NCI-H510A (cell line): ENCODE measurements around the gene TRPM2.
"Not testable (repeated sequence)": the region's sequence is repeated elsewhere in the genome, so short reads cannot be mapped to it uniquely, and the experiment has no call there.

Experiments
- DNase-seq: peaks from one replicate; lab custom pipeline; 2025; lab: John Stamatoyannopoulos, UW

TRPM2 gene

DNA sequence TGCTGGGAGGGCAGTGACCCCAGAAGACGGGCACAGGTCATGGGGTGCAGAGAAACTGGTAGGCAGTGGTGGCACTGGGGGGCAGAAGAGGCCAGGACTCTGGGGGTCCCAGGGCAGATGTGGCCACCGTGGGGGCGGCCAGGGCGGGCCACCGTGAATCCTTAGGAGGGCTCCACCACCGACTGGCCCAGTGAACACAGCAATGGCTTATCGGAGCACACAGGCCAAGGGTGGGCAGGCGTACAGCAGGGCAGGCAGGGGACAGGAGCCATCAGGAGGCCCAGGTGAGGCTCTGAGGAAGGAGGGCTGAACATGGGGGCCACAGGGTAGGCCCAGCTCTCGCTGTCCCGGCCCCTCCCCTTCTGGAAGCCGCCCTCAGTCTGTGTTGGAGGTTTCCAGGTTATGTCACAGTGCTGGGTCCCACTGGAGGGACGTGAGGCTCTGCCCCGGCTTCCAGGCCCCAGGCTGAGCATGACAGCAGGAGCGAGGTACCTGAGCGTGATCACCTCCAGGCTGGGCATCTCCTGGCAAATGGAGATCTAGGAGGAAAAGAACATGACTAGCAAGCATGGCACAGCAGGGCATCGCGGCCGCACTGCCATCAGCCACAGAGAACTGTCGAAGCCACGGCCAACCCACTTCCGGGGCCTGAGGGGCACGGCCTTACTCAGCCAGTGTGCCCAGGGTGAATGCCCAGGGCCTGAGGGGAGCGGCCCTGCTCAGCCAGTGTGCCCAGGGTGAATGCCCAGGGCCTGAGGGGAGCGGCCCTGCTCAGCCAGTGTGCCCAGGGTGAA, 18.0 kb upstream of the TRPM2 start:
- no peak for DNase-seq

DNA sequence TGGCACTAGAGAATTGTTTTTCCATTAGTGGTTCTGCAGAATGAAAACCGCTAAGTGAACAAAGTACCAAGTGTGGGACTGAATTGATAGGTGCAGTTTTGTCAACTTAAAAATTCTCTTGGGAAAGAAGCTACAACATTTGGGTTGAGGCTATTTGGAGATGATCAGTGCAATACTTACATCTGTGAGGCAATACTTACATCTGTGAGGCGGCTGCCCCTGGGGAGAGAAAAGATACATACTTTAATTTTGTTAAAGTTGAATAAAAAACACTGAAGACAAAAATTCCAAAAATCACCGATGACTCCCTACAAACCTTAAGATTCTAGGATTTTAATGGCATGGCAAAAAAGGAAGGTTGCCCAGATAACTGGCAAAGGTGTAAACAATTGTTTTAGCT, 16.0 kb upstream of the TRPM2 start:
- DNase-seq, result no peak

DNA sequence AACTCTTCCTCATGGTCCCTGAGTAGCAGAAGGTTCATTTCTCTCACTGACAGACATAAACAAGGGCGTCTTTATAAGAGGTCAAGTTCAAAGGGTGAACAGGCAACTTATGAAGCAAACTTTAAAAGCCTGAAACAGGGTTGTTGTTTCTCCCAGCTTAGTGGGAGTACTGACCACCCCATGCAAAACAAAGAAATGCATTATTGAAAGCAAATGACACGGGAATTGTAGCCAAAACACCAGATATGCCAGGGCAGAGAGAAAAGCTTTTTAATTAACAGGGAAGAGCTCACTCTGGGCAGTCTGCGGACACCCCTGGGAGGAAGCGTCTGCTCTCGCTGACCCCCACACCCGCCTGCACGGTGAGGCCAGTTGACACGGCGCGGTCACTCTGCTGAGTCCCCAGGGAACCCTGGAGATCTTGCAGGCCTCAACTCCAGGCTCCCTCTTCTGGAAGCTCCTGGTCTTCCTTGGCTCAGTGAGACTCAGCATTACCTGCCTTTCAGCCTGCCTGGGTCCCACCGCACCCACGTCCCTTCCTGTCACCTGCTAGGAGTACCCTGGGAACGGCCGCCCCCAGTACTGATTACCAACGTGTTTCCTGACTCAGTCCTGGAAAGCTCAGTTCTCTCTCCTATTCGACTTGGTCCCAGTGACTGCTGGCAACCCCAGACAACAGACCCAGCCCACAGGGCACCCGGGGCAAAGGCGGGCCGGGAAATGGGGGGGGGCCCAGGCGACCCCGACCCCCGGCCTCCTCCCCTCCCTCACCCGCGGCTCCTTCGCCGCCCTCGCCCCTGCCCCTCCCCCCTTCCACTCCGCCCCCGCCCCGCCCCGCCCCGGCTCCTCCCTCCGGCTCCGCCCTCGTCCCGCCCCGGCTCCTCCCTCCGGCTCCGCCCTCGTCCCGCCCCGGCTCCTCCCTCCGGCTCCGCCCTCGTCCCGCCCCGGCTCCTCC, 15.2 kb upstream of the TRPM2 start:
- peak; percentile 29 for DNase-seq

DNA sequence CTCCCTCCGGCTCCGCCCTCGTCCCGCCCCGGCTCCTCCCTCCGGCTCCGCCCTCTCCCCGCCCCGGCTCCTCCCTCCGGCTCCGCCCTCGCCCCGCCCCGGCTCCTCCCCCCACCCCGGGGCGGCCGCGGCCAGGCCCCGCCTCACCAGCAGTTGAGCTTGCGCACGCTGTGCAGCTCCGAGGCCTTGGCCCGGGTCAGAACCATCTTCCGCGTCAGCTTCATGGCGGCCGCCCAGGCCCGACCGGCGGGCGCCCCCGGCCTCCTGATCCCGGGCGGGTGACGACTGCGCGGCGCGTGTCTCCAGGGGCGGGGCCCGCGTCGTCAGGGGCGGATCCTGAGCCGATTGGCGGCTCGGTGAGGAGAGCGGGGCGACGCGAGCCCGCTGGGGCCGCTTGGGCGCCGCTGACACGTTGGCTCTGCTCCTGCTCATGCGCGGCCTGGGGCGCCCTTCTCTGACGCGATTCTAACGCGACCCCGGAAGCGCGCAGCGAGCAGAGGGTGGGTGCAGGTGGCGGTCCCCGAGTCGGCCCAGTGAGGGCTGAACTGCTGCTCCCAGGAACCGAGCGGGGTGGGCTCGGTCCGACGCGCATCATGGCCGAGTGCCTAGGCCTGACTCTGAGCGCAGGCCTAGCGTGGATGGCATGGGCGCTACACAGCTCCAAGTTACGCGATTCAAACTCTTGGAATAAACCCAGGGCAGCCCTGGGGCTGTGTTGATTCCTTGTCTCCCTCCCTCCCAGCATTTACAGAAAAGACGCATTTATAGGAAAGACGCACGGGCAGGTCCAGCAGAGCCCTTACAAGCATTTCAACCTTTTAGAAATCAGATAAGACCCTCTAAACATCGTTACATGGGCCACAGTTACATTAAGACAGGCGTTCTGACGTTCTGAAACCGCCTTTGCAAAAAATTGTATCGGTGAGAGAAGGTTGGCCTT, 14.2 kb upstream of the TRPM2 start, which contains the start of gene CFAP410:
CFAP410 (minus strand) TSS at position 420 of the 940 bp plus-strand sequence; CDS start at position 224, 196 bp downstream.
- peak; percentile 83 for DNase-seq

DNA sequence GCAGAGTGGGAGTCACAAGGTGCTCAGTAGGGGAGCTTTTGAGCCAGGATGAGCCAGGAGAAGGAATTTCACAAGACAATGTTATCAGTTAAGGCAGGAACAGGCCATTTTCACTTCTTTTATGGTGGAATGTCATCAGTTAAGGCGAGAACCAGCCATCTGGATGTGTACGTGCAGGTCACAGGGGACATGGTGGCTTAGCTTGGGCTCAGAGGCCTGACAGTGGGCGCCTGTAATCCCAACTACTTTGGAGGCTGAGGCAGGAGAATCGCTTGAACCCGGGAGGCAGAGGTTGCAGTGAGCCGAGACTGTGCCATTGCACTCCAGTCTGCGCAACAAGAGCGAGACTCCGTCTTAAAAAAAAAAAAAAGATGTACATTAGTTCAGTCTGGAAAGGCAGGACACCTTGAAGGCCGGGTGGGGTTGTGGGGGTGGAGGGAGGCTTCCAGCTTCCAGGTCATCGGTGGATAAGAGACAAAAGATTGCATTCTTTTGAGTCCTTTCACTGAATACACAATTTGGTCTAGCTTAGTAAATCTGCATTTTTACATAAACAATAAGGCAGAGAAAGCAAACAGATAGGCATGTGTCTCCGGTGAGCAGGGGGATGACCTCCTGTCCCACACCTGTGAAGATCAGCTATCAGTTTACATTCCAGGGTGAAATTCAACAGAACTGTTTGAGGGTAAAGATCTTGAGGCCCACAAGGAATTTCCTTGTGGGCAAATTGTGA, 11.5 kb upstream of the TRPM2 start:
- not testable (repeated sequence) for DNase-seq

DNA sequence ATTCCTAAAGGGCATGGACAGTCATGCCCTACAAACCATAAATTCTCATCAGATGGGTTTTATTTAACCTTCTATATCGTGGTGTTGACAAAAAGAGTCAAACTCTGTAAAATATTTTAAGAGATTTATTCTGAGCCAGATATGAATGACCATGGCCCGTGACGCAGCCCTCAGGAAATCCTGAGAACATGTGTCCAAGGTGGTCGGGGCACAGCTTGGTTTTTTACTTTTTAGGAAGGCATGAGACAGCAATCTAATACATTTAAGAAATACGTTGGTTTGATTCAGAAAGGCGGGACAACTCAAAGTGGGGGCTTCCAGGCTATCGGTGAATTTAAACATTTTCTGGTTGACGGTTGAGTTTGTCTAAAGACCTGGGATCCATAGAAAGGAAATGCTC, 10.4 kb upstream of the TRPM2 start:
- DNase-seq, result not testable (repeated sequence)

DNA sequence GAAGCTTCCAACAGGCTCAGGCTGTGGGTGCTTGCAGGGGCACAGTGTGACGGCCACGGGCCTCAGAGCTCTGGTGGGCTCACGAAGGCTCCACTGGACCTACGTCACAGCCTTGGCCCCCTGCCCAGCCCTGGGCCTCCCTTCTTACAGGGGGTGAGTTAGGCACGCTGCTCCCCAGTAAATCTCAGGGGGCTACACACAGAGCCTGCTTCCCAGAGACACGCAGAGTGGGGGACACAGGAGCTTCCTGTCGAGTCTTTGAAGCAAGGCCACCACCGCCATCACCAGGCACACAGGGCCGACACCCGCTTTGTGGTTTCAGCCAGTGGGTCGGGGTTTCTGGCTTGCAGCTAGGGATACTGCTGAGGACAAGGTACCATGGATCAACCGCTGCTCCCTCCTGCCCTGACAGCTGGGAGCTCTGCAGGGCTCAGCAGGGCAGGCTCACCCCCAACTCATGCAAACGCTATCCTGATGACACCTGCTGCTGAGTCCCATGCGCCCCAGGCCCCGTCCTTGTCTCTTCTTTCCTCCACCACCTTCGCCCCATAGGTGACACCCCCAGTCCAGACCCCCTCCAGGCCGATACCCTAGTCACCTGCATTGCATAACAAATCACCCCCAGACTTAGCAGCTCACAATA, 8.8 kb upstream of the TRPM2 start:
- no peak for DNase-seq

DNA sequence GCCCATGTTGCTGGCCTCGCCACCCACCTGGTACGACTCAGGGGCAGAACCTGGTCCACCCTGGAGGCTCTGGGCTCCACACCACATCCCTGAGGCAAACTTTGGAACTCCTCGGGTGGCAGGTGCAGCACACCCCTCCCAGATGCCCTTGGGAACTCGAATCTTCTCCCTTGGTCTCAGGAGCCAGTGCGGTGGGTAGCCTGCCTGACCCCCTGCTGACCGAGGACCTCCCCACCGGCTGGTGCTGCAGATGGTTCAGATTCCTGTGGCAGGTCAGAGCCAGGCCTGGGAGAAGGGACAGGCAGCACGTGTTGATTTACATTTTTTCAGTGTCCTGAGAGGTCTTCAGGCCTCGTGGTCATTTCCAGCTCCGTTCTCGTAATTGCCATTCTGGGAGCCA, 7.9 kb upstream of the TRPM2 start:
- no peak for DNase-seq

DNA sequence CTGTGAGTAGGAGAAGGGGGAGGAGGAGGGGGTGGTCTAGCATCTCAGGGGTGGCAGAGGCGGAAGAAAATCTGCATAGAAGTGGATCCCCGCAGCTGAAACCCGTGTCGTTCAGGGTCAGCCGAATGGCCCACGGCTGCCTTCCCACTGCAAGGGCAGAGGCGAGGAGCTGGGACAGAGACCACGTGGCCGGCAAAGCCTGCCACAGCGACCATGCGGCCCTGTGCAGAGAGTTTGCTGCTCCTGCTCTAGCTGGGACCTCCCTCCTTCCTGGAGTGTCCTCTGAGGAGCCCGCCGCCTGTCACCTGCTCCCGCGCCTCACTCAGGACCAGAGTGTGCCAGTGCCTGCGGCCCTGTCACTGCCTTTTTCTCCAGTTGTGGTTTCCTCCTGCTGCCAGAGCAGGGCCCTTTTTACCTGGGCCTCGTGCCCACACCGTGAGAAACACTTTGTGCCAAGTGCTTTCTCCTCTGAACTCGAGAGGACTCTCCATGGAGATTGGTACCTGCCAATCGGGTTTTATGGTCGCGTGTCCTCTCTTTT, 5.4 kb upstream of the TRPM2 start:
- no peak for DNase-seq

DNA sequence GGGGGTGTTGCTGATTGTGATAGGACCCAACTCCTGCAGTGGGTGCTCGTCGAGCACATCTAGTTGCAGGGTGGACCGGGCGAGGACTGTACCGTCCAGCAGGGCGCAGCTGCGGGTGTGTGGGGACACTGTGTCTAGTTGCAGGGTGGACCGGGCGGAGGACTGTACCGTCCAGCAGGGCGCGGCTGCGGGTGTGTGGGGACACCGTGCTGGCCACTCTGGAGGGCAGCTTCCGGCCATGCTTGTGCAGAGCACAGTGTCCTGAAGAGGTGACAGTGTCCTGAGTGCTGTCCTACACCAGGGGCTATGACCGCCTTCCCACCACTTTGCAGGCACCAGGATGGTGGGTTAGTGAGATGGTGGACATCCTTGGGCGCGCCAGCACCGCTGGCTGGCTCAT, 4.6 kb upstream of the TRPM2 start:
- no peak for DNase-seq

DNA sequence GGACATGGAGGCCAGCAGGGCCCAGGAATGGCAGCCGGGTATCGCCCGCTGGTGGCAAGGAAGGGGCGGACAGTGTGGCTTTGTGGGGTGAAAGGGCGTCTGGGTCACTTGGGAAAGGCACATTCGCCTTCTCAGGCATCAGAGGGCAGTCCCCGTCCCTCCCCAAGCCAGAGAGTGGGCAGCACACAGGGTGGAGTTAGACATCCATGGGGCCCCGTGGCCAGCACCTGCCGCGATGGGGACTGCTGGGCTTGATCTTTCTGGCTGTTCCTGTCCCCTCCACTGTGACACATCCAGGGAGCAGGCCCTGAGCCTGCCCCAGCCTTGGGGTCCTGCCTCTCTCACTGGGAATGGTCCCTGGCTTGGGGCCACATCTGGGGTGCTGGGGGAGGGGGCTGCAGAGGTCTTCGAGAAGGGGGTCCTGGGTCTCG, 4.0 kb upstream of the TRPM2 start:
- DNase-seq, result no peak

DNA sequence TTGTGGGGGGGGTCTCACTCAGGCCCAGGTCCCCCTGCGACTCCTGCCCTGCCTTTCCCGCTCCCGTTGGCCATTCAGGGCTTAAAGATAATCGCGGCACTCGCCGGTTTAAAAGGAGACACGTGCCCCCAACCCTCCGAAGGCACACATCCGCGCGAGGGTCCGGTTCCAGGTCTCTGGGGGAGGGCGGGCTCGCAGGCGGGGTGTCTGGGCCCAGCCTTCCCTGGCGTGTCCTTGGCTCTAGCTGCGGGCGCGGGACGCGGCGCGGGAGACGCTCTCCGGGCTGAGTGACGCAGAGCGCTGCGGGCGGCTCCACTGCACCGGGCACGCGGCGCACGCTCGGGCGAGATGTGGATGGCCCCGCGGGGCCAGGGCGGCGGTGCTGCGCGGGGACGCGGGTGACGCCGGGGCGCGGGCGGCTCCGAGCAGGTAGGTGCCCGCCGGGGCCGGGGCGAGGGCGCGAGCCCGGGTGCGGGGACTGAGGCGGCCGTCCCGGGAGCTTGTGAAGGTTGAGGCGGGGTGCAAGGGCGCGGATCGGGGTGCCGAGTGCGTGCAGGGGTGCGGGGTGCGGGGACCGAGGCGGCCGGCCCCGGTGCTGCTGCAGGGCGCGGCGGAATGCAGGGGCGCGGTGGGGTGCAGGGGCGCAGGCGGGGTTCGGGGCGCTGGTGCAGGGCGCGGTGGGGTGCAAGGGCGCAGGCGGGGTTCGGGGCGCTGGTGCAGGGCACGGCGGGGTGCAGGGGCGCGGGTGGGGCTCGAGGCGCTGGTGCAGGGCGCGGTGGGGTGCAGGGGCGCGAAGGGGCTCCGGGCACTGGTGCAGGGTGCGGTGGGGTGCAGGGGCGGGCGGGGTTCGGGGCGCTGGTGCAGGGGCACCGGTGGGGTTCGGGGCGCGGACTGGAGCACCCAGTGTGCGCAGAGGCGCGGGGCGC, 3.3 kb upstream of the TRPM2 start:
- no peak for DNase-seq

DNA sequence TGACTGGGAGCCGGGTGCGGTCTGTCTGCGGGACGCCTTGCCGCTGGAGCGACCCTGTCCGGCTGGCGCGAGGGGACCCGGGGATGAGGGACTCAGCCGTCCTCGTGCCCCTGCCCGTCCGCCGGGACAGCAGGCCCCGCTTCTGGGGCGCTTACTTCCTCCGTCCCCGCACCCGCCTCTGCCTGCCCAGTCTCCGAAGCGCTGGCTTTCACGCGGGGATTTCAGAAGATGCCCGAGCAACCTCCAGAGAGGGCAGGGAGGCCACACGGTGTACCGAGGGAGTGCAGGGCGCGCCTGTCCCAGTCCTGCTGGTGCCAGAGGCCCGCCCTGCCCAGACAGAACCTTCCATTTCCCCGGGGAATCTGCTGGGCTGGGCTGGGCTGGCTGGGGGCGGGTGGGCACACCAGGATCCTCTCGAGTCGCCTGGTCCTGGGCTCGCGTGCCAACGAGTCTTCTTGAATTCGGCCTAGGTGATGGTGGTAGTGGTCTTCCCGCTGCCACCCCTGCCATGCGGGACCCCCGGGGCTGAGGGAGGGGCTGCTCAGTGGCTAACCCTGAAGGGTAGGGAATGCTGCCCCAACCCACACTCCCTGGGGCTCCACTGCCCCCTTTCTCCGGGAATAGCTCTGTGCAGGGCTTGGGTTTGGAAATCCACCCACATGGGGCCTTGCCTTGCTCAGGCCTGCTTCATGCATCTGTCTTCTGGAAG, 2.5 kb upstream of the TRPM2 start:
- no peak for DNase-seq

DNA sequence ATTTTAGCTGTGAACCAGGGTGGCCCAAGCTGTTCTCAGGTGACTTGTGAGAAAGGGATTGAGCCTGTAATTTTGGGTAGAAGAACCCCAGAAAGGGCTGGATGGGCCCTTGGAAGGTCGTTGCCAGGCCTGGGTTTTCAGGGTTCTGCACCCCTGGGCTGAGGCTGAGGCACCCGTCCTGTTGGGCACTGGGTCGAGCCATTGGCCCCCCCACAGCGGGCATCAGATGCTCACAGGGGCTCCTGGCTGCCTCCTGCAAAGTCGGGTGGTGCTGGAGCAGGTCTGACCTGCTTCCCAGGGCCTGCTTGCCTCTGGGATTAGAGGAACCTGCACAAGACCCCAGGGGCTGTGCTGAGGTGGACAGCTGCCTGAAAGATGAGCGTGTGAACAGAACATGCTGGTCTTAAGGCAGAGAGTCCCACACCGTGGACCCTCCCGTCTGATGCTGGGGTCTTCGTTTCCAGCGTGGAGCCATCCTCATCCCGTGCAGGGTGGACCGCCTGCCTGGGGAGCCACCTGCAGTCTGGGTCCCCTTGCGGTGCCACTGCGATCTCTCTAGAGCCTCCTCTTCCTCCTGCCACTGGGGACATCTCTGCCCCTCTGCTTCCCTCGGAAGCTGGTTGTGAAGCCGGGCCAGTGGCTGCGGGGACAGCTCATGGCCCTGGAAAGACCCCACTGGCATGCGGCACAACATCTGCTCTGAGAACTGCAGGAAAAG, 1.7 kb upstream of the TRPM2 start:
- DNase-seq, result no peak

DNA sequence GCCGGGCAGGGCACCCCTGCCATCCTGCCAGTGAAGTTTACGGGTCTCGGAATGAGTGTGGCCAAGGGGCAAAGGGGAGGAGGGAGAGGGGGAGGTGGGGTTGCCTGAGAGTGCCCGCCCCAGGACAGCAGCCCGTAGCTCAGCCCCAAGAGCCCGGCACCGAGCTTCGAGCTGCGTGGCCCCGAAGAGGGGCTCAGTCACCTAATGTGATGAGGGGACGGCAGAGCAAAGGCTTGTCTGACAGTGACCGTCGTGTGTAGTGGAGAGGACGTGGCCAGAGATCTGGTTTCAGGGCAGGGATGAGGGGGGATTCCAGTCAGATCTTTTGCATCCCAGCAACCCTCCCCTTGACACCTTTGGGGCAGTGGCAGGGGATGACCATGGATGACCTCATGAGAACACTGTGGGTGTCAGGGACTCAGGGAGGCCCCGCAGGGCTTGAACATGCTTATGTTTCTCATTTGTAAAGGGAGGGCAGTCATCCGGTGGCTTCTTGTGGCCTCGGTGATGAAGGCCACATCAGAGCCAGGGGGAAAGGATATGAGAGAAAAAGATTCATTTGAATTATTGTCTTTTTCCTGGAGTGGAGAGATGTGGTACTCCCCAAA, 1.1 kb upstream of the TRPM2 start:
- no peak for DNase-seq

DNA sequence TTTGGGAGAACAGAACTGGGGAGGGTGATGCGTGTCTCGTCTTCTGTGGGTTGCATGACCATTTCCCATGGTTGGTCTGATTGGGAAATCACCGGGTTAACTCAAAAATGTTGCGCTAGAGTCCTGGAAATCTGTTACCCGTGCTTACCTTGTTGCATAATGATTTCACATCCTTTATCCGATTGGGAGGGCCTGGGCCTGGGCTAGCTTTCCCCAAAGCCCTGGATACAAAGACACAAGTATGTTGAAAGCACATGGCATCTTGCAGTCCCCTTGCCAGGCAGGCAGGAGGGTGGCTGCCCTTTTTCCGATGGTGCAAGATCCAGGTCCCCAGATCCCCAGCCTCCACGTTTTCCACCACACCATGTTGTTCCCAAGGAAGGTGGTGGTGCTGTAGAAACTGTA, 582 bp downstream of the TRPM2 start:
- no peak for DNase-seq
